Mesenchymal stem cell (in vitro differentiated cells and primary cell): ENCODE data around the gene ARHGAP15.

Experiments used
- DNase-seq: peaks from one replicate; pipeline ENCODE4 v3.0.0-alpha.2; 2013
- H2AFZ ChIP-seq: one replicate; pipeline ENCODE4 v1.6.1; 2013; ENCODE audit warnings: low read depth, mild to moderate bottlenecking, control low read depth, inconsistent platforms, low read length, moderate library complexity
- H2AK5ac ChIP-seq: 2 replicates; pipeline ENCODE4 v1.6.1; 2013; ENCODE audit warnings: low read length, moderate library complexity, mild to moderate bottlenecking, inconsistent platforms; ENCODE audit not compliant: severe bottlenecking
- H2BK120ac ChIP-seq: one replicate; pipeline ENCODE4 v1.6.1; 2013; ENCODE audit warnings: low read depth, mild to moderate bottlenecking, inconsistent platforms, low read length, moderate library complexity
- H2BK12ac ChIP-seq, 2 experiments: one replicate each; pipeline ENCODE4 v1.6.1; 2013; ENCODE audit warnings: inconsistent platforms in 2 of 2, low read length in 2 of 2, mild to moderate bottlenecking in 2 of 2, moderate library complexity in 2 of 2, control low read depth in 1 of 2
- H2BK15ac ChIP-seq: one replicate; pipeline ENCODE4 v1.6.1; 2013; ENCODE audit warnings: mild to moderate bottlenecking, low read depth, inconsistent platforms; ENCODE audit not compliant: poor library complexity, severe bottlenecking
- H2BK5ac ChIP-seq: 2 replicates; pipeline ENCODE4 v1.6.1; 2013; ENCODE audit warnings: low read depth, mild to moderate bottlenecking, low read length, control low read depth, inconsistent platforms; ENCODE audit not compliant: poor library complexity, severe bottlenecking
- H3K14ac ChIP-seq, 2 experiments: one replicate each; pipeline ENCODE4 v1.6.1; 2013; ENCODE audit warnings: inconsistent platforms in 2 of 2, low read length in 2 of 2, control low read depth in 1 of 2, mild to moderate bottlenecking in 1 of 2, moderate library complexity in 1 of 2
- H3K18ac ChIP-seq, 2 experiments: one replicate each; pipeline ENCODE4 v1.6.1; 2013; ENCODE audit warnings: inconsistent platforms in 2 of 2, low read length in 2 of 2, control low read depth in 1 of 2, low read depth in 1 of 2, mild to moderate bottlenecking in 1 of 2
- H3K23ac ChIP-seq, 2 experiments: one replicate each; pipeline ENCODE4 v1.6.1; 2013; ENCODE audit warnings: inconsistent platforms in 2 of 2, low read length in 2 of 2, mild to moderate bottlenecking in 2 of 2, moderate library complexity in 2 of 2, control low read depth in 1 of 2
- H3K27ac ChIP-seq: 2 replicates; pipeline ENCODE4 v1.5.1; 2013; ENCODE audit warnings: mild to moderate bottlenecking, moderate library complexity, low read length, control low read depth, inconsistent platforms; ENCODE audit not compliant: poor library complexity, severe bottlenecking
- H3K27me3 ChIP-seq, 2 experiments: 2 replicates each; pipeline versions ENCODE4 v1.6.1 to v1.7.0; 2013; ENCODE audit warnings: low read length in 2 of 2, mild to moderate bottlenecking in 2 of 2, moderate library complexity in 2 of 2, control low read depth in 1 of 2, inconsistent platforms in 1 of 2; ENCODE audit not compliant: control insufficient read depth in 1 of 2, insufficient read depth in 1 of 2
- H3K36me3 ChIP-seq, 2 experiments: 2 replicates each; pipeline versions ENCODE4 v1.6.1 to v1.7.0; 2013; ENCODE audit warnings: low read length in 2 of 2, control low read depth in 1 of 2, inconsistent platforms in 1 of 2, low read depth in 1 of 2, mild to moderate bottlenecking in 1 of 2; ENCODE audit not compliant: insufficient read depth in 2 of 2, control insufficient read depth in 1 of 2
- H3K4ac ChIP-seq, 2 experiments: one replicate each; pipeline ENCODE4 v1.6.1; 2013; ENCODE audit warnings: inconsistent platforms in 2 of 2, low read length in 2 of 2, mild to moderate bottlenecking in 2 of 2, moderate library complexity in 2 of 2, control low read depth in 1 of 2, low read depth in 1 of 2
- H3K4me1 ChIP-seq: 2 replicates; pipeline ENCODE4 v1.6.1; 2013; ENCODE audit warnings: low read depth, low read length, control low read depth; ENCODE audit not compliant: control insufficient read depth, insufficient read depth
- H3K4me2 ChIP-seq: 2 replicates; pipeline ENCODE4 v1.6.1; 2013; ENCODE audit warnings: low read length, mild to moderate bottlenecking, inconsistent platforms; ENCODE audit not compliant: poor library complexity, severe bottlenecking
- H3K4me3 ChIP-seq, 2 experiments: 2 replicates each; pipeline versions ENCODE4 v1.5.1 to v1.7.0; 2013; ENCODE audit warnings: low read length in 2 of 2, mild to moderate bottlenecking in 2 of 2, control low read depth in 1 of 2, low read depth in 1 of 2; ENCODE audit not compliant: insufficient read depth in 1 of 2
- H3K79me1 ChIP-seq: replicated peaks from 2 replicates; pipeline ENCODE4 v1.6.1; 2013; ENCODE audit warnings: mild to moderate bottlenecking, control low read depth, low read length, inconsistent platforms; ENCODE audit not compliant: poor library complexity, severe bottlenecking
- H3K9ac ChIP-seq: 2 replicates; pipeline ENCODE4 v1.7.0; 2013; ENCODE audit warnings: mild to moderate bottlenecking, low read length, moderate library complexity
- H3K9me3 ChIP-seq: 2 replicates; pipeline ENCODE4 v1.7.0; 2013; ENCODE audit warnings: mild to moderate bottlenecking, low read length; ENCODE audit not compliant: control insufficient read depth
- H4K8ac ChIP-seq: one replicate; pipeline ENCODE4 v1.6.1; 2013; ENCODE audit warnings: inconsistent platforms, mild to moderate bottlenecking, low read length, moderate library complexity
- H4K91ac ChIP-seq: one replicate; pipeline ENCODE4 v1.6.1; 2013; ENCODE audit warnings: mild to moderate bottlenecking, low read length, inconsistent platforms
- WGBS: methylation state at CpG from one replicate; pipeline ENCODE4 v1.1.7; 2013; ENCODE audit warnings: mixed read lengths; 5-methylcytosine and 5-hydroxymethylcytosine counted together

ARHGAP15 gene

GRCh38 chr2:143515318-143515717 lies 386.1 kb downstream of the ARHGAP15 start:
- Histone ChIP-seq H2AK5ac (no peak overlapping the region), H2BK15ac (no peak overlapping the region), H3K9ac (no peak overlapping the region), H2BK5ac (no peak overlapping the region), H3K14ac (no peak overlapping the region), H3K9me3 (no peaks in the 10 kb centered on the region), H2AFZ (no peak overlapping the region), H3K4me2 (no peak overlapping the region), H2BK12ac (no peak overlapping the region), H3K79me1 (no peaks in the 10 kb centered on the region), H3K18ac (no peak overlapping the region), H3K4ac (no peak overlapping the region), H3K27me3 (no peaks in the 10 kb centered on the region), H3K4me1 (no peaks in the 10 kb centered on the region), H4K91ac (no peak overlapping the region), H2BK120ac (no peak overlapping the region), H4K8ac (no peak overlapping the region), H3K27ac (no peak overlapping the region), H3K23ac (no peak overlapping the region), H3K36me3 (no peaks in the 10 kb centered on the region), H3K4me3 (no peak overlapping the region)
- no peak for DNase-seq

DNA sequence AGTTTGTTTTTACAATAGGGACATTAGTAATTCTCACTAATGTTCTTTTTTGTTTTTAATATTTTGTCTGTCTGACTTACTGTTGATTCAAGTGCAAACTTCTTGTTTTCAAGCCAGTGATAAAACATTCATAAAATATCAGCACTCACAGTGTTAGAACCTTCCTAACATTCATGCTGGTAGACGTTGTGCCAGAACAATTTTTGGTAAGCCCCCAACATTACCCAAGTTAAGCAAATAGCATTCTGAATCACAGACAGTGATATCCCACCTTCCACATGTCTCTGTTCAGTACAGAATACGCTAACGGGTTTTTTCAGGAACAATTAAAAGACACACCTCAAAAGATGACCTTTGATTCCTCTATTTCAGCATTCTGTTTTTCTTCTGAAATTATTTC lies 390.3 kb downstream of the ARHGAP15 start:
- H2BK15ac ChIP-seq, result no peak overlapping the region
- 95% methylated on average over 3 of the region's 3 CpGs for WGBS
- H3K23ac ChIP-seq, result no peak overlapping the region
- no peaks in the 10 kb centered on the region for H3K4me1 ChIP-seq
- DNase-seq, result no peak
- no peak overlapping the region for H3K18ac ChIP-seq
- no peak overlapping the region for H3K14ac ChIP-seq
- H3K9ac ChIP-seq, result no peak overlapping the region
- H3K4me2 ChIP-seq, result no peak overlapping the region
- H3K4ac ChIP-seq, result no peak overlapping the region
- no peaks in the 10 kb centered on the region for H3K9me3 ChIP-seq
- H3K79me1 ChIP-seq, result no peaks in the 10 kb centered on the region
- no peak overlapping the region for H4K8ac ChIP-seq
- H2AFZ ChIP-seq, result no peak overlapping the region
- H3K36me3 ChIP-seq, result no peaks in the 10 kb centered on the region
- no peak overlapping the region for H3K27ac ChIP-seq
- no peak overlapping the region for H2BK120ac ChIP-seq
- H3K27me3 ChIP-seq, result no peaks in the 10 kb centered on the region
- H2BK5ac ChIP-seq, result no peak overlapping the region
- H2AK5ac ChIP-seq, result no peak overlapping the region
- H3K4me3 ChIP-seq, result no peak overlapping the region
- H4K91ac ChIP-seq, result no peak overlapping the region
- H2BK12ac ChIP-seq, result no peak overlapping the region

GRCh38 chr2:143521396-143521795 lies 392.2 kb downstream of the ARHGAP15 start:
- H2BK5ac ChIP-seq, result no peak overlapping the region
- no peak overlapping the region for H3K27ac ChIP-seq
- no peaks in the 10 kb centered on the region for H3K79me1 ChIP-seq
- H3K36me3 ChIP-seq, result no peaks in the 10 kb centered on the region
- no peaks in the 10 kb centered on the region for H3K27me3 ChIP-seq
- no peak overlapping the region for H3K18ac ChIP-seq
- H3K4me1 ChIP-seq, result peaks cover 2% of the 10 kb centered on the region
- DNase-seq, result no peak
- H2BK120ac ChIP-seq, result no peak overlapping the region
- no peak overlapping the region for H3K4me2 ChIP-seq
- no peak overlapping the region for H2BK15ac ChIP-seq
- no peak overlapping the region for H3K14ac ChIP-seq
- H3K9me3 ChIP-seq, result no peaks in the 10 kb centered on the region
- 100% methylated on average over 2 of the region's 3 CpGs for WGBS
- H2AFZ ChIP-seq, result no peak overlapping the region
- H4K91ac ChIP-seq, result no peak overlapping the region
- no peak overlapping the region for H2AK5ac ChIP-seq
- H3K4me3 ChIP-seq, result no peak overlapping the region
- no peak overlapping the region for H3K23ac ChIP-seq
- peak overlapping the region in 1 of 2 experiments; percentile 77 for H2BK12ac ChIP-seq
- H3K4ac ChIP-seq, result no peak overlapping the region
- H3K9ac ChIP-seq, result no peak overlapping the region
- H4K8ac ChIP-seq, result peak overlapping the region; percentile 19

DNA sequence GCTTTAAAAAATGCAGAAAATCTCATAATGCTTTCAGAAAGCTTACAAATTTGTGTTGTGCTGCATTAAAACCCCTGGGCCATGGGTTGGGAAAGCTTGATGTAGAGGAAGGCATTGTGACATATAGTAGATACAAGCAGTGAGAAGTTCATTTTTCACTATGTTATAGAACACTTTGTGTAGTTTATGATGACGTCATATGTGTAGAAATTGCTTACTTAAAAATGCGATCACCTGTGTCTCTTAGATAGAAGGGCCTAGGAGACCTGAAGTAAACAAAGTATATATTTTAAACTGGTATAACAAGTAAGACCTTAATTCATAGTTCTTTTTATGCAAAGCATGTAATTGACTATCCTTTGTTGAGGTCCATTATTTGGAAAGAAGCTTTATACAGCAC lies 393.5 kb downstream of the ARHGAP15 start:
- Histone ChIP-seq H3K36me3 (no peaks in the 10 kb centered on the region), H3K23ac (no peak overlapping the region), H3K4me2 (no peak overlapping the region), H2BK120ac (no peak overlapping the region), H2AK5ac (no peak overlapping the region), H2BK5ac (no peak overlapping the region), H3K9ac (no peak overlapping the region), H3K14ac (no peak overlapping the region), H2AFZ (no peak overlapping the region), H3K4me1 (peaks cover 2% of the 10 kb centered on the region), H3K9me3 (no peaks in the 10 kb centered on the region), H3K18ac (no peak overlapping the region), H4K8ac (no peak overlapping the region), H4K91ac (no peak overlapping the region), H3K79me1 (no peaks in the 10 kb centered on the region), H3K4me3 (no peak overlapping the region), H2BK12ac (no peak overlapping the region), H2BK15ac (no peak overlapping the region), H3K27me3 (no peaks in the 10 kb centered on the region), H3K4ac (no peak overlapping the region), H3K27ac (no peak overlapping the region)
- WGBS, result 80% methylated on average over 1 of the region's 2 CpGs
- DNase-seq, result no peak
